ENCODE results near the gene METTL26. TPM values are rescaled to one million over a fixed set of nuclear protein-coding genes. Genes with fewer than 3 reads are reported as not detected.

The METTL26 gene
- total and polyA plus RNA-seq, 2 of the 4 experiments (the other 2 are of a cell fraction) = 46.8 to 128 TPM

DNA sequence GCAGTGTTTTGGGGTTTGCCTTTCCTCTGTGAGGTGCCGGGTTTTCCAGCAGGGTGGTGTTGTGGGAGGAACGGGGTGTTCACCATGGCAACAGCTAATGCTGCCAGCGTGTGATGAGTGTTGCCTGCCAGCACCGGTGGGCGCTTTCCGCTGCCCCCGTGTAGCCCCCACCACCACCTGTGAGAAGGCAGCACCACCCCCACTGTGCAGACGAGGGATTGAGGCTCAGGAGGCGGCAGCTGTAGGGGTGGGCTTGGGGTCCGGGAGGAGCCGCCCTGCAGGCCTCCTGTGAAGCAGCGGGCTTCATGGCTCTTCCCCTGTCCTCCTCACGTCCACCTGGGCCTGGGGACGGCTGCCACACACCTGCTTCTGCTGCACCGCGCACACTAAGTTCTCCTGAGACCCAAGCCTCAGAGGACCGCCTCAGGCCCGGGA lies 41.0 kb downstream of the METTL26 start:
- H3K36me3 ChIP-seq (ENCODE audit: control insufficient read depth, insufficient read depth, low read length) = peaks cover 8% of the 10 kb centered on the region; the same call in 1 of the 2 replicates

More for the DNA sequence above, 41.0 kb downstream of the METTL26 start:
- H3K4me3 ChIP-seq (ENCODE audit: insufficient read depth, low read depth, low read length) = no peak overlapping the region
- no peak overlapping the region for H4K5ac ChIP-seq (ENCODE audit: low read depth, low read length)
- POLR2A ChIA-PET (ENCODE audit: unreplicated experiment) = no interaction called here
- no peak for DNase-seq
- H3K18ac ChIP-seq (ENCODE audit: low read depth, low read length) = no peak overlapping the region
- in situ Hi-C loops (cut with MboI; ENCODE audit: low sequenced_read_pairs) = no loop called here
- H4K91ac ChIP-seq (ENCODE audit: insufficient read depth, low read depth, low read length) = no peak overlapping the region
- no peaks in the 10 kb centered on the region for H3K27me3 ChIP-seq (ENCODE audit: control insufficient read depth, insufficient read depth, low read length)
- TF ChIP-seq MAFK (IDR thresholded peaks at IDR 0.05; ENCODE audit: low read depth, low read length) = no peak
- peaks cover 7% of the 10 kb centered on the region; the same call in 1 of the 2 replicates for H3K4me1 ChIP-seq (ENCODE audit: control insufficient read depth, insufficient read depth, low read length)
- no TSS peak for BruUV-seq (replicated peaks)
- H3K9me1 ChIP-seq (ENCODE audit: insufficient read depth, low read length) = peaks cover 12% of the 10 kb centered on the region; the same call in 1 of the 2 replicates
- no peak overlapping the region for H3K56ac ChIP-seq (ENCODE audit: extremely low read depth, insufficient read depth, low read length)
- no peak overlapping the region for H2BK120ac ChIP-seq (ENCODE audit: low read depth, low read length)
- CTCF ChIA-PET = no interaction called here
- no peak overlapping the region for H3K14ac ChIP-seq (replicated peaks; ENCODE audit: low read depth, low read length)
- no peak overlapping the region for H2AFZ ChIP-seq (replicated peaks; ENCODE audit: low read length, poor library complexity)
- intact Hi-C loops (cut with micrococcal nuclease) = no loop called here
- ATAC-seq (ENCODE audit: low read depth) = no peak
- dilution Hi-C loops (cut with HindIII; ENCODE audit: low sequenced_read_pairs, unreplicated experiment) = no loop called here
- H3K4me2 ChIP-seq (ENCODE audit: low read depth, low read length) = no peak overlapping the region
- peaks cover 62% of the 10 kb centered on the region for H4K20me1 ChIP-seq (ENCODE audit: insufficient read depth, low read length)
- H2AK5ac ChIP-seq (ENCODE audit: low read depth, low read length) = no peak overlapping the region
- H3K4ac ChIP-seq (ENCODE audit: low read depth, low read length) = no peak overlapping the region
- no peak overlapping the region for H4K8ac ChIP-seq (ENCODE audit: low read depth in 2 of 2, low read length in 2 of 2)
- no peak overlapping the region for H2AK9ac ChIP-seq (replicated peaks; ENCODE audit: low read depth, low read length, poor library complexity)
- H2BK20ac ChIP-seq (ENCODE audit: low read depth, low read length) = no peak overlapping the region
- WGBS, 2 experiments (ENCODE audit: extremely low coverage in 2 of 2, insufficient read length in 1 of 2) = 88% methylated on average over 3 of the region's 18 CpGs; no CpG with 5 or more reads in 1 of the 2 experiments
- no peak overlapping the region for H2BK5ac ChIP-seq (ENCODE audit: low read depth, low read length, poor library complexity, severe bottlenecking)
- no peak overlapping the region for H3K23ac ChIP-seq (ENCODE audit: low read depth, low read length)
- H3K79me1 ChIP-seq (ENCODE audit: low read depth in 1 of 2, low read length in 2 of 2) = peaks cover 22 to 85% of the 10 kb centered on the region in 2 experiments; a peak in 3 of 4 replicates
- no peaks in the 10 kb centered on the region for H3K9me3 ChIP-seq (ENCODE audit: control insufficient read depth, insufficient read depth, low read length)
- no peak overlapping the region for H2BK15ac ChIP-seq (ENCODE audit: low read depth, low read length)
- no peak overlapping the region for H3K27ac ChIP-seq (ENCODE audit: insufficient read depth, low read length)
- no peak overlapping the region for H3K9ac ChIP-seq (ENCODE audit: low read depth, low read length)

Measured in IMR-90 (cell line).